Spleen (tissue), 7 donors: ENCODE results near the gene HOXC13.

Source experiments
- CTCF ChIP-seq, 11 experiments: fragments of 200-600 bp in 7 of 11; fragments of 450-650 bp in 4 of 11; sonication (generic) in 4 of 11; IDR thresholded peaks in 8 of 11; conservative IDR thresholded peaks in 3 of 11; 1 replicate in 7 of 11; 2 replicates in 4 of 11; pipeline versions ENCODE4 v1.4.0 to v1.8.0; 2016 to 2021; ENCODE audit warnings: antibody characterized with exemption in 11 of 11, inconsistent platforms in 4 of 11, mild to moderate bottlenecking in 1 of 11
- POLR2A ChIP-seq, 3 donors: fragments of 450-650 bp; IDR thresholded peaks; one replicate each; pipeline ENCODE4 v1.5.1; 2017; ENCODE audit warnings: antibody characterized with exemption in 3 of 3, mild to moderate bottlenecking in 1 of 3
- donor health status: DM: no; HTN: no; CAD: no; lungs with moderate emphysema.
- donor health status: DM: no; HTN: no; CAD: no.
- donor health status: DM: no; HTN: no; CAD: no.

GRCh38 chr12:53967421-53967925 lies 28.8 kb downstream of the HOXC13 start:
- TF ChIP-seq POLR2A (IDR thresholded peaks at IDR 0.05) (no peak), CTCF (IDR thresholded peaks at IDR 0.05 in 8 of 11, conservative IDR thresholded peaks at IDR 0.05 in 3 of 11) (no peak)
